GM10248 (cell line): ENCODE results near the gene P3H1.

ENCODE experiments used
- CTCF ChIA-PET: fragments of 300-600 bp; sonication (Branson Sonifier 250); formaldehyde crosslinking; extraction: SDS; loops from one replicate; lab custom pipeline; 2021; ENCODE audit warnings: antibody characterized with exemption; lab: Yijun Ruan, JAX
- POLR2A ChIA-PET: fragments of 350-650 bp; sonication (Branson Sonifier 250); formaldehyde crosslinking; extraction: SDS; loops from one replicate; lab custom pipeline; 2020; ENCODE audit warnings: antibody characterized with exemption; lab: Yijun Ruan, JAX
- DNase-seq: peaks from one replicate; pipeline ENCODE4 v3.0.0; 2012; ENCODE audit errors: extremely low spot score
- CTCF ChIP-seq: IDR thresholded peaks from 2 replicates; pipeline ENCODE4 v1.5.1; 2012; ENCODE audit warnings: mild to moderate bottlenecking, low read depth; ENCODE audit errors: extremely low read depth, missing control alignments, control extremely low read depth

P3H1 gene

DNA sequence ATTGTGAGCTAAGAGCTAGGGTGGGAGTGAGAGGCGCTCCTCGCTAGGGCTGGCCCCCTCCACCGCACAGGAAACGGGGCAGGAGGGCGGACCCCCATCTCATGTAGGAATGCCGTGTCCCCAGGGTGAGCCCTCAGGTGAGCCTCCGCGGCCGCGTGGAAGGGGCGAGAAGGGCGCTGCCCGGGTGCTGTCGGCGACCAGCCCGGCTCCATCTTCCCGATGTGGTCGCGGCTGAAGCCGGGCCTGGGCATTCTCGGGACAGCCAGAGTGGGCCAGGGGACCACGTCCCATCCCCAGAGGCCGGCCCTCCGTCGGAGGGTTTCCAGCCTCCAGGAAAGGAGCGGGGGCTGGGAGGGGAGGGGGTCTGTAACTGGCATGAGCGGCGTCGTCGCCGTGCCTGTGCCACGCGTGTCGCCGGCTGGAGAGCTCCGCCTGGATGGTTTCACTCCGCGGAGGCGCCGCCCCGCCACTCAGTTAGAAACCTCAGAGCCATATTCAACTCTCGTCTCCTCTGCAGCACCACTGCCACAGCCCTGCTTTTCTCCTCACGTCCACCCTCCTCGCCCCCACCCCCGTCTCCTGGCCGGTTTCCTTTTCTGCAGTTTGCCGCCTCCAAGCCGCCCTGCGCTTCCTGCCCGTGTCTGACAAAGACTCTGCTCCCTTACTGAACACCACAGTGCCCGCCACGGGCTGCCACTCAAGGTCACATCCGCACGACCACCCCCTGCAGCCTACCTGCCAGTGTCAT lies 18.3 kb upstream of the P3H1 start, which contains the start of gene TMEM269:
TMEM269 (plus strand) TSS at position 46 of the 748 bp plus-strand sequence. CDS start 4,903 bp downstream, outside the sequence.
- ChIA-PET CTCF (interaction anchor here (0.9 to 12.6 kb wide), 4 partner anchors 10 to 288 kb away, joined by 3 to 178 read pairs (median 6); partner anchors contain the start of genes C1orf50 and P3H1), POLR2A (interaction anchor here (1.4 kb wide), 1 partner anchor 18 kb away, joined by 3 read pairs; the partner anchor contains the start of genes C1orf50 and P3H1)
- no peak for TF ChIP-seq CTCF
- DNase-seq, result peak; percentile 67

GRCh38 chr1:42784547-42784945 lies 17.7 kb upstream of the P3H1 start:
- TF ChIP-seq CTCF, result no peak
- ChIA-PET CTCF (interaction anchor here (0.9 to 12.6 kb wide), 7 partner anchors 10 to 288 kb away, joined by 3 to 178 read pairs (median 3); partner anchors contain the start of genes C1orf50 and P3H1), POLR2A (interaction anchor here (1.2 to 1.4 kb wide), 2 partner anchors 18 kb away, joined by 3 to 4 read pairs; partner anchors contain the start of genes C1orf50 and P3H1)
- DNase-seq, result no peak

DNA sequence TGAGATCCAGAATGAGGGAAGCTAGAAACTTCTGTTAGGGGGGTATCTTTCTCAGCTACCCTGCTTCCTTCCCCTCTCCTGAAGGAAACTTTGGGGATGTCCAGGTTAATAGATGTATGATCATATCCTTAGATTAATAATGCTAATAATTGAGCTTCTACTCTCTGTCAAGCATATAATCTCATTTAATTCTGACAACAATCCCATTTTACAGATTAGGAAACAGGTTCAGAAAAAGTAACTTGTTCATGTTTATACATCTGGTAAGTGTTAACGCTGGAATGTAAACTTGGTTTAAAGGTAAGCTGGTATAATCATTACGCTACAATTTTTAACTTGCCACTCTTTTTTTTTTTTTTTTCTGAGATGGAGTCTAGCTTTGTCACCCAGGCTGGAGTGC lies 16.3 kb upstream of the P3H1 start:
- no peak for TF ChIP-seq CTCF
- DNase-seq, result no peak
- ChIA-PET CTCF (interaction anchor here (1.0 to 12.6 kb wide), 7 partner anchors 8 to 350 kb away, joined by 3 to 178 read pairs (median 4); partner anchors contain the start of genes C1orf50 and P3H1), POLR2A (interaction anchor here (1.2 kb wide), 1 partner anchor 16 kb away, joined by 4 read pairs; the partner anchor contains the start of genes C1orf50 and P3H1)

GRCh38 chr1:42780176-42780575 lies 13.3 kb upstream of the P3H1 start:
- no peak for DNase-seq
- CTCF ChIA-PET, result interaction anchor here (1.1 to 12.6 kb wide), 7 partner anchors 13 to 305 kb away, joined by 3 to 178 read pairs (median 3); partner anchors contain the start of genes C1orf50 and P3H1
- POLR2A ChIA-PET, result interaction anchor here (0.5 to 1.3 kb wide), 2 partner anchors 13 to 1932 kb away, joined by 3 read pairs; partner anchors contain the start of genes C1orf50 and P3H1
- TF ChIP-seq CTCF, result no peak

DNA sequence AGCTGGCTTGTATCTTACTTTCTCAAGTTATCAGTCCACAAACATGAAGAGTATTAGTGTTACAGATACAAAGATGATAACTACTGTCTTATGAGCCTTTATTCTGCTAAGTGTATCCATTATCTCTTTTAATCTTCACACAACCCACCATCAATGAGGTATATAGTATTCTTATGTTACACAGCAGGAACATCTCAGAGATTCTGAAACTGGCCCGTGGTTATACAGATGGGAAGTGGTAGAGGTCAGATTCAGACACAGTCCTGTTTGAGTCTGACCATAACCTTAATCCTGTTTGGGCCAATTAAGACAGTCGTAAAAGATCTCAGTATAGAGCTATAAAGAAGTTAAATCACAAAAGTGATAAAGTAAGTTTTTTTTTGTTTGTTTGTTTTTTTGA lies 12.9 kb upstream of the P3H1 start:
- POLR2A ChIA-PET, result interaction anchor here (0.5 to 1.3 kb wide), 2 partner anchors 13 to 1933 kb away, joined by 3 read pairs; partner anchors contain the start of genes C1orf50 and P3H1
- DNase-seq, result no peak
- no peak for TF ChIP-seq CTCF
- CTCF ChIA-PET, result interaction anchor here (0.8 to 12.6 kb wide), 9 partner anchors 12 to 305 kb away, joined by 3 to 178 read pairs (median 3); partner anchors contain the start of genes C1orf50 and P3H1

DNA sequence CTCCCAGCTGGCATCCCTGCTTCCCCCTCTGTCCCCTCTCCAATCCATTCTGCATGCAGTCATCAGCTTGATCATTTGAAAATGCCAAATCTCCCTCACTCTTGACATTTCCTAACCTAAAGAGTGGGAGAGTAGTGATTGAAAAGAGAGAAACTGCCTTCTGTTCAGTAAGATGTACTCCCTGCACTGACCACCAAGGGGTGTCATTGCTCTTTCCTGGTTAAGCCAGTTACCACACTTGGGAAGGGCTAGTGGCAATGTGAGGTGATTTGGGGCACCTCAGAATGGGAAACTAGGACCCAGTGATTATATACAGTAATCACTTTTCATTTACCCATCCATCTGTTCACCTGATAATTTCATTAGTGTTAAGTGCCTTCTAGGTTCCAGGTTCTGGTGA lies 11.0 kb upstream of the P3H1 start:
- TF ChIP-seq CTCF, result peak; percentile 63
- DNase-seq, result peak; percentile 57
- POLR2A ChIA-PET, result no interaction called here
- CTCF ChIA-PET, result interaction anchor here (0.6 to 12.6 kb wide), 25 partner anchors 9 to 394 kb away, joined by 3 to 178 read pairs (median 4); partner anchors contain the start of genes C1orf50, CFAP57, EBNA1BP2 and P3H1
